A549 (cell line): Measurements from ENCODE around the gene ANP32D. TPM values are rescaled to one million over a fixed set of nuclear protein-coding genes. Genes with fewer than 3 reads are reported as not detected.

Experiments
- ATAC-seq, 2 experiments: fragments of 200-7000 bp in 1 of 2; fragments of >200 bp in 1 of 2; cut with Nextera tagmentation in 1 of 2; cut with Tn5 transposase in 1 of 2; 3 replicates each; pipeline versions ENCODE4 v1.8.0 to v1.9.1; 2018 to 2020; ENCODE audit warnings: mild to moderate bottlenecking in 1 of 2, moderate library complexity in 1 of 2
- CTCF ChIA-PET: fragments of 300-600 bp; sonication (Branson Sonifier 250); formaldehyde crosslinking; extraction: SDS; loops from one replicate; lab custom pipeline; 2021; ENCODE audit warnings: antibody characterized with exemption, inconsistent platforms; lab: Yijun Ruan, JAX
- POLR2A ChIA-PET: fragments of 350-600 bp; formaldehyde crosslinking; extraction: SDS; loops from one replicate; lab custom pipeline; 2021; ENCODE audit warnings: antibody characterized with exemption, inconsistent platforms; lab: Yijun Ruan, JAX
- DNase-seq, 2 experiments: peaks; one replicate each; pipeline versions ENCODE4 v3.0.0 to v3.0.0-alpha.2; 2011 to 2016; ENCODE audit warnings: low read depth in 1 of 2, low spot score in 1 of 2
- FAIRE-seq: peaks from 2 replicates; lab custom pipeline; 2011; peaks lifted over from hg19 to GRCh38; lab: Jason Lieb, UNC
- H3K27ac ChIP-seq, 2 experiments: fragments of >200 bp; sonication (Bioruptor Twin); formaldehyde crosslinking; 3 replicates each; pipeline ENCODE4 v1.5.1; 2016 to 2017
- H3K4me1 ChIP-seq: fragments of >200 bp; sonication (Bioruptor Twin); formaldehyde crosslinking; 3 replicates; pipeline ENCODE4 v1.6.1; 2016
- H3K4me2 ChIP-seq: fragments of >200 bp; sonication (Bioruptor Twin); formaldehyde crosslinking; 3 replicates; pipeline ENCODE4 v1.6.1; 2016
- H3K4me3 ChIP-seq: fragments of >200 bp; sonication (Bioruptor Twin); formaldehyde crosslinking; 3 replicates; pipeline ENCODE4 v1.5.1; 2016
- H3K9me3 ChIP-seq: fragments of >200 bp; sonication (Bioruptor Twin); formaldehyde crosslinking; 3 replicates; pipeline ENCODE4 v1.6.1; 2016
- BHLHE40 ChIP-seq: IDR thresholded peaks from 2 replicates; pipeline ENCODE4 v1.6.1; 2012; ENCODE audit warnings: low read depth, low read length, inconsistent platforms
- CBX2 ChIP-seq: fragments of 200-600 bp; sonication (generic); IDR thresholded peaks from 2 replicates; pipeline ENCODE4 v1.6.1; 2016; ENCODE audit warnings: low read depth, mild to moderate bottlenecking, borderline replicate concordance
- EHMT2 ChIP-seq: fragments of 200-600 bp; sonication (generic); IDR thresholded peaks from 2 replicates; pipeline ENCODE4 v1.6.1; 2016; ENCODE audit warnings: antibody characterized with exemption, low read depth, mild to moderate bottlenecking, moderate library complexity
- ESRRA ChIP-seq: fragments of 150-350 bp; IDR thresholded peaks from 2 replicates; pipeline ENCODE4 v1.6.1; 2014; ENCODE audit warnings: mild to moderate bottlenecking, low read length, borderline replicate concordance
- FOSB ChIP-seq: fragments of 250-450 bp; sonication (Bioruptor Pico); IDR thresholded peaks from 2 replicates; pipeline ENCODE4 v1.5.0; 2020; ENCODE audit warnings: mild to moderate bottlenecking, moderate library complexity
- FOXS1 ChIP-seq: fragments of 250-450 bp; sonication (Bioruptor Pico); IDR thresholded peaks from 2 replicates; pipeline ENCODE4 v1.5.0; 2020; ENCODE audit warnings: mild to moderate bottlenecking, moderate library complexity
- HEYL ChIP-seq: fragments of 250-450 bp; sonication (Bioruptor Pico); IDR thresholded peaks from 2 replicates; pipeline ENCODE4 v1.8.0; 2021; ENCODE audit warnings: mild to moderate bottlenecking, moderate library complexity
- HOXB13 ChIP-seq: fragments of 250-450 bp; sonication (Bioruptor Pico); IDR thresholded peaks from 2 replicates; pipeline ENCODE4 v1.5.0; 2020; ENCODE audit warnings: low read depth, mild to moderate bottlenecking, moderate library complexity
- HOXB5 ChIP-seq: fragments of 250-450 bp; sonication (Bioruptor Pico); IDR thresholded peaks from 2 replicates; pipeline ENCODE4 v1.5.0; 2020; ENCODE audit warnings: mild to moderate bottlenecking, moderate library complexity
- MAFK ChIP-seq: fragments of 450-650 bp; IDR thresholded peaks from 2 replicates; pipeline ENCODE4 v1.6.1; 2014; ENCODE audit not compliant: partially characterized antibody
- PHF8 ChIP-seq: fragments of 200-600 bp; sonication (generic); IDR thresholded peaks from 2 replicates; pipeline ENCODE4 v1.6.1; 2016; ENCODE audit warnings: low read depth, mild to moderate bottlenecking, antibody characterized with exemption, moderate library complexity, borderline replicate concordance
- POLR2A ChIP-seq: IDR thresholded peaks from 2 replicates; pipeline ENCODE4 v1.6.1; 2012; ENCODE audit warnings: mild to moderate bottlenecking, low read length
- RAD21 ChIP-seq, 2 experiments: fragments of >200 bp in 1 of 2; sonication (Bioruptor Twin) in 1 of 2; formaldehyde crosslinking in 1 of 2; IDR thresholded peaks in 1 of 2; conservative IDR thresholded peaks in 1 of 2; 2 replicates in 1 of 2; 3 replicates in 1 of 2; pipeline ENCODE4 v1.6.1; 2012 to 2018; ENCODE audit warnings: inconsistent platforms in 1 of 2
- RARB ChIP-seq: fragments of 250-450 bp; sonication (Bioruptor Pico); IDR thresholded peaks from 2 replicates; pipeline ENCODE4 v1.8.0; 2021; ENCODE audit warnings: mild to moderate bottlenecking, moderate library complexity
- RCOR1 ChIP-seq: fragments of 150-350 bp; IDR thresholded peaks from 2 replicates; pipeline ENCODE4 v1.6.1; 2014; ENCODE audit warnings: antibody characterized with exemption, low read length, low read depth
- SMC3 ChIP-seq: fragments of >200 bp; sonication (Bioruptor Twin); formaldehyde crosslinking; IDR thresholded peaks from 3 replicates; pipeline ENCODE4 v1.6.1; 2018; ENCODE audit warnings: inconsistent platforms
- SREBF2 ChIP-seq: fragments of 450-650 bp; IDR thresholded peaks from 2 replicates; pipeline ENCODE4 v1.6.1; 2014; ENCODE audit warnings: mild to moderate bottlenecking, moderate library complexity
- TFCP2L1 ChIP-seq: fragments of 250-450 bp; sonication (Bioruptor Pico); IDR thresholded peaks from 2 replicates; pipeline ENCODE4 v1.5.0; 2021; ENCODE audit warnings: mild to moderate bottlenecking
- ZC3H11A ChIP-seq: fragments of 450-650 bp; IDR thresholded peaks from 2 replicates; pipeline ENCODE4 v1.6.1; 2014; ENCODE audit warnings: antibody characterized with exemption, mild to moderate bottlenecking
- ZSCAN20 ChIP-seq: fragments of 250-450 bp; sonication (Bioruptor Pico); IDR thresholded peaks from 2 replicates; pipeline ENCODE4 v1.8.0; 2022; ENCODE audit warnings: mild to moderate bottlenecking, moderate library complexity
- WGBS: methylation state at CpG from one replicate; pipeline ENCODE4 v1.1.6; 2017; ENCODE audit errors: missing lambda C conversion rate; 5-methylcytosine and 5-hydroxymethylcytosine counted together
- polyA plus RNA-seq, 4 experiments: library from polyadenylated mRNA; depleted of rRNA in 3 of 4; stranded (reverse); fragments of >200 nt; fragmentation: RNase III in 1 of 4; extraction: RNeasy Plus Mini Kit Qiagen cat#74134 plus additional on column Dnase treatment in 1 of 4; gene quantifications; 2 replicates in 3 of 4; 3 replicates in 1 of 4; pipeline ENCODE4 v1.2.3, GENCODE V29; 2011 to 2017
- TF ChIP-seq, protein P1 (sequence below): fragments of >200 bp; sonication (Bioruptor Twin); formaldehyde crosslinking; IDR thresholded peaks from 3 replicates; pipeline ENCODE4 v1.5.1; 2016
- TF ChIP-seq, protein P2 (sequence below): fragments of 250-450 bp; sonication (Bioruptor Pico); IDR thresholded peaks from 2 replicates; pipeline ENCODE4 v1.5.0; 2021; ENCODE audit warnings: mild to moderate bottlenecking, moderate library complexity, borderline replicate concordance

The ANP32D gene
- polyA plus RNA-seq, 2 of the 4 experiments (the other 2 are of a cell fraction), result not detected

DNA sequence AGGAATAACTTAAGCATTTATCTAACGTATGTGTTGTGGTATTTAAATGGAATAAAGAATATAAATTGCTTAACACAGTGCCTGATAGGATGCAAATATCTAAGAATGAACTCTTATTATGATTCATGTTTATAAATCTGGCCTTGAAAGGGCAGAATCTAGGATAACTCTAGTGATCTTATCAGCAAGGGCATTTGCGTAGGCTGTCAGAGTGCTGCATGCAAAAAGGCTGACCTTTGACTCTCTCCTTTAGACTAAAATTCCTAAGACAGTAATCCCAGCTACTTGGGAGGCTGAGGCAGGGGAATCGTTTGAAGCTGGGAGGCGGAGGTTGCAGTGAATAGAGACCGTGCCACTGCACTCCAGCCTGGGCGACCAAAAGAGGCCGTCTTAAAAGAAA is 31.3 kb upstream of the ANP32D start:
- CTCF ChIA-PET, result no interaction called here
- POLR2A ChIA-PET, result no interaction called here
- ATAC-seq (no peak), DNase-seq (no peak), FAIRE-seq (no peak)
- Histone ChIP-seq H3K4me1 (no peaks in the 10 kb centered on the region), H3K4me2 (no peak overlapping the region), H3K9me3 (no peaks in the 10 kb centered on the region), H3K27ac (no peak overlapping the region), H3K4me3 (no peak overlapping the region)
- no peak for TF ChIP-seq HOXB13 (CRISPR knock-in tag)
- no peak for TF ChIP-seq MAFK
- no peak for TF ChIP-seq SREBF2
- no peak for TF ChIP-seq BHLHE40
- TF ChIP-seq HEYL (CRISPR knock-in tag), result no peak
- no peak for TF ChIP-seq TFCP2L1 (CRISPR knock-in tag)
- no peak for TF ChIP-seq ESRRA
- TF ChIP-seq, protein P1, sequence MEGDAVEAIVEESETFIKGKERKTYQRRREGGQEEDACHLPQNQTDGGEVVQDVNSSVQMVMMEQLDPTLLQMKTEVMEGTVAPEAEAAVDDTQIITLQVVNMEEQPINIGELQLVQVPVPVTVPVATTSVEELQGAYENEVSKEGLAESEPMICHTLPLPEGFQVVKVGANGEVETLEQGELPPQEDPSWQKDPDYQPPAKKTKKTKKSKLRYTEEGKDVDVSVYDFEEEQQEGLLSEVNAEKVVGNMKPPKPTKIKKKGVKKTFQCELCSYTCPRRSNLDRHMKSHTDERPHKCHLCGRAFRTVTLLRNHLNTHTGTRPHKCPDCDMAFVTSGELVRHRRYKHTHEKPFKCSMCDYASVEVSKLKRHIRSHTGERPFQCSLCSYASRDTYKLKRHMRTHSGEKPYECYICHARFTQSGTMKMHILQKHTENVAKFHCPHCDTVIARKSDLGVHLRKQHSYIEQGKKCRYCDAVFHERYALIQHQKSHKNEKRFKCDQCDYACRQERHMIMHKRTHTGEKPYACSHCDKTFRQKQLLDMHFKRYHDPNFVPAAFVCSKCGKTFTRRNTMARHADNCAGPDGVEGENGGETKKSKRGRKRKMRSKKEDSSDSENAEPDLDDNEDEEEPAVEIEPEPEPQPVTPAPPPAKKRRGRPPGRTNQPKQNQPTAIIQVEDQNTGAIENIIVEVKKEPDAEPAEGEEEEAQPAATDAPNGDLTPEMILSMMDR, result no peak
- TF ChIP-seq POLR2A, result no peak
- no peak for TF ChIP-seq CBX2
- no peak for TF ChIP-seq RCOR1
- TF ChIP-seq FOXS1 (CRISPR knock-in tag), result no peak
- no peak for TF ChIP-seq RAD21 (conservative IDR thresholded peaks at IDR 0.05 in 1 of 2, IDR thresholded peaks at IDR 0.05 in 1 of 2)
- TF ChIP-seq ZC3H11A, result no peak
- TF ChIP-seq FOSB (CRISPR knock-in tag), result no peak
- TF ChIP-seq SMC3, result no peak
- 51% methylated on average over 7 of the region's 7 CpGs for WGBS

DNA sequence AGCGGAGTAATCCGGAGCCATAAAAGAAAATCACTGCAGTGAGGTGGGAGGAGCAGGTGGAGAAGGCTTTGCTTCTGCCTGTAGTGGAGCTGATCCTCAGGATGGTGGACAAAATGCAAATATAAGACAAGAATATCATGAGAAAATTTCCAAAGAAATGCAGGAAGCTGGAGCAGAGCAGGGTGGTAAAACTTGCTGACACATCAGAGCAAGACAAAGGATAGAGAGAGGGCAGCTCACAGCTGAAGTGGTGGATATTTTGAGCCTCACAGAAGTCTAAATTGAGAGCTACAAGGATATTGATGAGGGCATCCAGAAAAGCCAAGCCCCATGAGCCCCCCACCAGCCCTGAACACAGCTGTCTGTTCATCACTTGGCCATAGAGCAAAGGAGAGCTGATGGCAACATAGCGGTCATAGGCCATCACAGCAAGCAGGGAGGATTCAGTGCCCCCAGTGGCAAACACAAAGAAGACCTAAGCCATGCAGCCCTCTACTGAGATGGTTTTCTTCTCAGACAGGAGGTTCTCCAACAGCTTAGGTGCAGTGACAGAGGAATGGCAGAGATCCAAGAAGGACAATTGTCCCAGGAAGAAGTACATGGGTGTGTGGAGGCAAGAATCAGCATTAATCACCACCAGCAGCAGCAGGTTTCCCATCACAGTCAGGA is 30.0 kb upstream of the ANP32D start:
- no peaks in the 10 kb centered on the region for H3K4me1 ChIP-seq
- H3K27ac ChIP-seq, result no peak overlapping the region
- peak; percentile 40 for TF ChIP-seq MAFK
- TF ChIP-seq EHMT2, result no peak
- TF ChIP-seq ZSCAN20 (CRISPR knock-in tag), result no peak
- no peak for TF ChIP-seq BHLHE40
- TF ChIP-seq PHF8, result no peak
- TF ChIP-seq, protein P2, sequence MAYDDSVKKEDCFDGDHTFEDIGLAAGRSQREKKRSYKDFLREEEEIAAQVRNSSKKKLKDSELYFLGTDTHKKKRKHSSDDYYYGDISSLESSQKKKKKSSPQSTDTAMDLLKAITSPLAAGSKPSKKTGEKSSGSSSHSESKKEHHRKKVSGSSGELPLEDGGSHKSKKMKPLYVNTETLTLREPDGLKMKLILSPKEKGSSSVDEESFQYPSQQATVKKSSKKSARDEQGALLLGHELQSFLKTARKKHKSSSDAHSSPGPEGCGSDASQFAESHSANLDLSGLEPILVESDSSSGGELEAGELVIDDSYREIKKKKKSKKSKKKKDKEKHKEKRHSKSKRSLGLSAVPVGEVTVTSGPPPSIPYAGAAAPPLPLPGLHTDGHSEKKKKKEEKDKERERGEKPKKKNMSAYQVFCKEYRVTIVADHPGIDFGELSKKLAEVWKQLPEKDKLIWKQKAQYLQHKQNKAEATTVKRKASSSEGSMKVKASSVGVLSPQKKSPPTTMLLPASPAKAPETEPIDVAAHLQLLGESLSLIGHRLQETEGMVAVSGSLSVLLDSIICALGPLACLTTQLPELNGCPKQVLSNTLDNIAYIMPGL (CRISPR knock-in tag), result no peak
- no peak for TF ChIP-seq HOXB5 (CRISPR knock-in tag)
- TF ChIP-seq TFCP2L1 (CRISPR knock-in tag), result no peak
- no peak for TF ChIP-seq ESRRA
- no peak for TF ChIP-seq RARB (CRISPR knock-in tag)
- TF ChIP-seq RAD21 (conservative IDR thresholded peaks at IDR 0.05 in 1 of 2, IDR thresholded peaks at IDR 0.05 in 1 of 2), result peak in 1 of 2 experiments; percentile 17; a peak in 1 of 5 replicates
- TF ChIP-seq, all 56 proteins: peak for 2
- 76% methylated on average over 3 of the region's 3 CpGs for whole genome bisulfite sequencing
- H3K4me3 ChIP-seq, result no peak overlapping the region
- DNase-seq, result peak; percentile 15 to 41
- ChIA-PET POLR2A (no interaction called here), CTCF (interaction anchor here (0.5 to 0.8 kb wide), 3 partner anchors 15 to 176 kb away, joined by 3 to 4 read pairs (median 3); no protein-coding TSS in a partner anchor)
- H3K9me3 ChIP-seq, result no peaks in the 10 kb centered on the region
- peak; percentile 96 for ATAC-seq
- H3K4me2 ChIP-seq, result no peak overlapping the region
- no peak for FAIRE-seq
